CD4-positive, CD25-positive, alpha-beta regulatory T cell (primary cell): ENCODE results near the gene ATG4D. TPM values are rescaled to one million over a fixed set of nuclear protein-coding genes. Genes with fewer than 3 reads are reported as not detected.

Source experiments
- ATAC-seq, 2 donors: fragments of 150-1000 bp; cut with Tn5 transposase; one replicate each; pipeline ENCODE4 v1.10.0; 2021; ENCODE audit warnings: low read depth in 2 of 2, moderate number of reproducible peaks in 2 of 2, moderate library complexity in 1 of 2
- DNase-seq, 3 donors: peaks; one replicate each; pipeline versions ENCODE4 v3.0.0 to v3.0.0-alpha.2; 2012 to 2022; ENCODE audit warnings: mixed read lengths in 1 of 3
- H3K27ac ChIP-seq: one replicate; pipeline ENCODE4 v1.7.0; 2013; ENCODE audit warnings: mild to moderate bottlenecking, low read length; ENCODE audit not compliant: insufficient read depth, poor library complexity, severe bottlenecking
- H3K27me3 ChIP-seq: one replicate; pipeline ENCODE4 v1.7.0; 2013; ENCODE audit warnings: low read length; ENCODE audit not compliant: control insufficient read depth, insufficient read depth
- H3K36me3 ChIP-seq: one replicate; pipeline ENCODE4 v1.7.0; 2013; ENCODE audit warnings: mild to moderate bottlenecking, low read length, moderate library complexity; ENCODE audit not compliant: control insufficient read depth, insufficient read depth
- H3K4me1 ChIP-seq: 2 replicates; pipeline ENCODE4 v1.7.0; 2013; ENCODE audit warnings: mild to moderate bottlenecking, low read length; ENCODE audit not compliant: insufficient read depth, control insufficient read depth, poor library complexity, severe bottlenecking
- H3K4me3 ChIP-seq: one replicate; pipeline ENCODE4 v1.7.0; 2013; ENCODE audit warnings: low read depth, mild to moderate bottlenecking, low read length, moderate library complexity
- H3K9me3 ChIP-seq, 2 experiments: 1 replicate in 1 of 2; 2 replicates in 1 of 2; pipeline ENCODE4 v1.7.0; 2013; ENCODE audit warnings: low read length in 2 of 2, mild to moderate bottlenecking in 1 of 2, moderate library complexity in 1 of 2; ENCODE audit not compliant: control insufficient read depth in 2 of 2
- H3K27ac Mint-ChIP-seq, 3 donors: one replicate each; pipeline ENCODE4 v1.8.0; 2020 to 2022; ENCODE audit warnings: mild to moderate bottlenecking in 3 of 3, mixed read lengths in 3 of 3, moderate library complexity in 2 of 3
- H3K27me3 Mint-ChIP-seq: one replicate; pipeline ENCODE4 v1.8.0; 2022; ENCODE audit warnings: mild to moderate bottlenecking, mixed read lengths
- H3K36me3 Mint-ChIP-seq: one replicate; pipeline ENCODE4 v1.8.0; 2020; ENCODE audit warnings: mixed read lengths
- H3K4me1 Mint-ChIP-seq, 4 donors: one replicate each; pipeline ENCODE4 v1.8.0; 2020 to 2022; ENCODE audit warnings: mixed read lengths in 4 of 4, mild to moderate bottlenecking in 1 of 4
- H3K4me3 Mint-ChIP-seq, 4 donors: one replicate each; pipeline ENCODE4 v1.8.0; 2020 to 2022; ENCODE audit warnings: mild to moderate bottlenecking in 4 of 4, mixed read lengths in 4 of 4, moderate library complexity in 3 of 4
- H3K9me3 Mint-ChIP-seq, 7 donors: one replicate each; pipeline ENCODE4 v1.8.0; 2020 to 2022; ENCODE audit warnings: mixed read lengths in 7 of 7, mild to moderate bottlenecking in 3 of 7, moderate library complexity in 2 of 7
- polyA plus RNA-seq, 4 donors: library from polyadenylated mRNA; unstranded; fragments of 300-500 nt; fragmentation: Illumina TruSeq; gene quantifications; one replicate each; pipeline ENCODE4 v1.2.3, GENCODE V29; 2021
- total RNA-seq: library from RNA; stranded (reverse); gene quantifications from one replicate; pipeline ENCODE4 v1.2.3, GENCODE V29; 2022

Gene ATG4D
- total and polyA plus RNA-seq, 5 donors from 2014 or later, result 14.0 to 62.4 (median 15.0) TPM

- H3K36me3 Mint-ChIP-seq, result peaks cover 3% of the 10 kb centered on the region
- H3K4me3 Mint-ChIP-seq, result peak within 1 kb of the TSS; percentile 94 to 97 (median 94)
- Histone ChIP-seq H3K4me3 (peak within 1 kb of the TSS; percentile 88), H3K9me3 (no peaks in the 10 kb centered on the region), H3K4me1 (peaks cover 44% of the 10 kb centered on the region), H3K27ac (peak within 1 kb of the TSS; percentile 91), H3K27me3 (no peaks in the 10 kb centered on the region), H3K36me3 (peaks cover 8% of the 10 kb centered on the region)
- DNase-seq (peak; percentile 99), ATAC-seq (peak; percentile 52 to 56)
- peaks cover 0 to 2% (median 0%) of the 10 kb centered on the region in 7 donors for H3K9me3 Mint-ChIP-seq
- peaks cover 13% of the 10 kb centered on the region for H3K27me3 Mint-ChIP-seq
- H3K4me1 Mint-ChIP-seq, result peaks cover 8 to 58% (median 30%) of the 10 kb centered on the region in 4 donors
- peak within 1 kb of the TSS; percentile 96 to 99 (median 99) for H3K27ac Mint-ChIP-seq
Observed at GRCh38 chr19:10565567-10566407, 22.1 kb downstream of the ATG4D start, which contains the start of gene KRI1. Gene KRI1, minus strand, starts transcription at chr19:10566010. Its CDS starts 11 bp downstream, at chr19:10565999.

- H3K36me3 Mint-ChIP-seq, result peaks cover 1% of the 10 kb centered on the region
- ATAC-seq (no peak), DNase-seq (no peak)
- Histone ChIP-seq H3K36me3 (peaks cover 5% of the 10 kb centered on the region), H3K9me3 (no peaks in the 10 kb centered on the region), H3K27me3 (no peaks in the 10 kb centered on the region), H3K27ac (peak overlapping the region; percentile 91), H3K4me1 (peaks cover 44% of the 10 kb centered on the region), H3K4me3 (peak overlapping the region; percentile 88)
- peaks cover 8 to 56% (median 30%) of the 10 kb centered on the region in 4 donors for H3K4me1 Mint-ChIP-seq
- peaks cover 13% of the 10 kb centered on the region for H3K27me3 Mint-ChIP-seq
- peaks cover 0 to 2% (median 0%) of the 10 kb centered on the region in 7 donors for H3K9me3 Mint-ChIP-seq
- H3K4me3 Mint-ChIP-seq, result peak overlapping the region; percentile 94 to 97 (median 94)
- peak overlapping the region; percentile 96 to 99 (median 99) for H3K27ac Mint-ChIP-seq
Observed at GRCh38 chr19:10566408-10566657, 22.6 kb downstream of the ATG4D start.

- Histone ChIP-seq H3K36me3 (peaks cover 5% of the 10 kb centered on the region), H3K9me3 (no peaks in the 10 kb centered on the region), H3K4me3 (peak overlapping the region; percentile 88), H3K27ac (peak overlapping the region; percentile 91), H3K4me1 (peaks cover 44% of the 10 kb centered on the region), H3K27me3 (no peaks in the 10 kb centered on the region)
- peak overlapping the region; percentile 94 to 97 (median 94) for H3K4me3 Mint-ChIP-seq
- no peaks in the 10 kb centered on the region for H3K36me3 Mint-ChIP-seq
- peak overlapping the region; percentile 96 to 99 (median 99) for H3K27ac Mint-ChIP-seq
- H3K9me3 Mint-ChIP-seq, result peaks cover 0 to 2% (median 0%) of the 10 kb centered on the region in 7 donors
- ATAC-seq (no peak), DNase-seq (peak; percentile 39 to 69 (median 65))
- peaks cover 8 to 51% (median 30%) of the 10 kb centered on the region in 4 donors for H3K4me1 Mint-ChIP-seq
- H3K27me3 Mint-ChIP-seq, result peaks cover 13% of the 10 kb centered on the region
Observed at GRCh38 chr19:10566658-10567410, 23.1 kb downstream of the ATG4D start.

GRCh38 chr19:10567656-10568055, 24.0 kb downstream of the ATG4D start:
- ATAC-seq (no peak), DNase-seq (no peak)
- H3K4me1 Mint-ChIP-seq, result peaks cover 13 to 57% (median 36%) of the 10 kb centered on the region in 4 donors
- H3K9me3 Mint-ChIP-seq, result peaks cover 0 to 2% (median 0%) of the 10 kb centered on the region in 7 donors
- Histone ChIP-seq H3K27ac (peak overlapping the region; percentile 91), H3K27me3 (no peaks in the 10 kb centered on the region), H3K9me3 (no peaks in the 10 kb centered on the region), H3K36me3 (peaks cover 1% of the 10 kb centered on the region), H3K4me3 (peak overlapping the region; percentile 88), H3K4me1 (peaks cover 51% of the 10 kb centered on the region)
- no peaks in the 10 kb centered on the region for H3K36me3 Mint-ChIP-seq
- peak overlapping the region; percentile 94 to 97 (median 94) for H3K4me3 Mint-ChIP-seq
- H3K27ac Mint-ChIP-seq, result peak overlapping the region; percentile 96 to 99 (median 97)
- H3K27me3 Mint-ChIP-seq, result peaks cover 20% of the 10 kb centered on the region

- Mint-ChIP-seq H3K27me3 (peaks cover 20% of the 10 kb centered on the region), H3K4me1 (peaks cover 13 to 56% (median 36%) of the 10 kb centered on the region in 4 donors), H3K9me3 (peaks cover 0 to 2% (median 0%) of the 10 kb centered on the region in 7 donors), H3K4me3 (peak overlapping the region; percentile 94 to 97 (median 94)), H3K27ac (peak overlapping the region; percentile 96 to 99 (median 97)), H3K36me3 (no peaks in the 10 kb centered on the region)
- ATAC-seq, result peak; percentile 7
- Histone ChIP-seq H3K27ac (peak overlapping the region; percentile 91), H3K4me1 (peaks cover 51% of the 10 kb centered on the region), H3K27me3 (no peaks in the 10 kb centered on the region), H3K36me3 (no peaks in the 10 kb centered on the region), H3K4me3 (peak overlapping the region; percentile 88), H3K9me3 (no peaks in the 10 kb centered on the region)
- peak in 1 of 3 donors; percentile 69 for DNase-seq
Observed at GRCh38 chr19:10568062-10568825, 24.5 kb downstream of the ATG4D start.

GRCh38 chr19:10568826-10569651, 25.3 kb downstream of the ATG4D start, which contains the start of gene CDKN2D:
Gene CDKN2D, minus strand, starts transcription at chr19:10568979. Its CDS starts 326 bp downstream, at chr19:10568653.
- Histone ChIP-seq H3K9me3 (no peaks in the 10 kb centered on the region), H3K27me3 (no peaks in the 10 kb centered on the region), H3K4me1 (peaks cover 50% of the 10 kb centered on the region), H3K27ac (peak within 1 kb of the TSS; percentile 91), H3K36me3 (no peaks in the 10 kb centered on the region), H3K4me3 (peak within 1 kb of the TSS; percentile 88)
- ATAC-seq (peak; percentile 80 to 81), DNase-seq (peak; percentile 99 to 100 (median 99))
- peaks cover 20% of the 10 kb centered on the region for H3K27me3 Mint-ChIP-seq
- peak within 1 kb of the TSS; percentile 94 to 97 (median 94) for H3K4me3 Mint-ChIP-seq
- no peaks in the 10 kb centered on the region for H3K36me3 Mint-ChIP-seq
- H3K27ac Mint-ChIP-seq, result peak within 1 kb of the TSS; percentile 96 to 99 (median 97)
- peaks cover 0 to 2% (median 0%) of the 10 kb centered on the region in 7 donors for H3K9me3 Mint-ChIP-seq
- peaks cover 13 to 53% (median 36%) of the 10 kb centered on the region in 4 donors for H3K4me1 Mint-ChIP-seq
